ENCODE measurements around the gene SLC26A1.
"Not testable (repeated sequence)": the region's sequence is repeated elsewhere in the genome, so short reads cannot be mapped to it uniquely, and the experiment has no call there.

SLC26A1 gene

GRCh38 chr4:985123-985830 is 7.9 kb downstream of the SLC26A1 start:
- peak; percentile 28 to 54 for DNase-seq (ENCODE audit: low read depth in 2 of 2)

- no peak for DNase-seq (ENCODE audit: low read depth in 2 of 2)
Measured at GRCh38 chr4:984336-985054, 8.7 kb downstream of the SLC26A1 start.

GRCh38 chr4:982814-983213 is 10.4 kb downstream of the SLC26A1 start:
- no peak for DNase-seq (ENCODE audit: low read depth in 2 of 2)

- no peak for DNase-seq (ENCODE audit: low read depth in 2 of 2)
Measured at GRCh38 chr4:982291-982690, 10.9 kb downstream of the SLC26A1 start.

- DNase-seq (ENCODE audit: low read depth in 2 of 2): no peak
Measured at GRCh38 chr4:978957-979701, 14.1 kb downstream of the SLC26A1 start.

- not testable (repeated sequence) for DNase-seq (ENCODE audit: low read depth in 2 of 2)
Measured at GRCh38 chr4:976016-976415, 17.2 kb downstream of the SLC26A1 start.

- DNase-seq (ENCODE audit: low read depth in 2 of 2): no peak
Measured at GRCh38 chr4:974668-975067, 18.5 kb downstream of the SLC26A1 start.

GRCh38 chr4:973431-974397 is 19.5 kb downstream of the SLC26A1 start, which contains the start of gene DGKQ:
TSS of gene DGKQ (minus strand) at chr4:973569. CDS start at chr4:973482, 87 bp downstream.
- DNase-seq (ENCODE audit: low read depth in 2 of 2): peak; percentile 84

- peak; percentile 16 to 53 for DNase-seq (ENCODE audit: low read depth in 2 of 2)
Measured at GRCh38 chr4:972651-973424, 20.4 kb downstream of the SLC26A1 start.

GRCh38 chr4:971666-972500 is 21.3 kb downstream of the SLC26A1 start:
- DNase-seq (ENCODE audit: low read depth in 2 of 2): no peak

- DNase-seq (ENCODE audit: low read depth in 2 of 2): no peak
Measured at GRCh38 chr4:970854-971520, 22.2 kb downstream of the SLC26A1 start.

GRCh38 chr4:970046-970745 is 23.0 kb downstream of the SLC26A1 start:
- DNase-seq (ENCODE audit: low read depth in 2 of 2): peak in 1 of 2 donors; percentile 36

GRCh38 chr4:968621-969394 is 24.4 kb downstream of the SLC26A1 start:
- DNase-seq (ENCODE audit: low read depth in 2 of 2): no peak

- no peak for DNase-seq (ENCODE audit: low read depth in 2 of 2)
Measured at GRCh38 chr4:968221-968620, 25.0 kb downstream of the SLC26A1 start.

- DNase-seq (ENCODE audit: low read depth in 2 of 2): no peak
Measured at GRCh38 chr4:967113-968104, 25.8 kb downstream of the SLC26A1 start.

All from stimulated activated CD8-positive, alpha-beta memory T cell treated with anti-CD3 and anti-CD28 coated beads, Interleukin-2, amount 100 ng/mL, for 1 hour (primary cell).